ENCODE results near the gene IMPA2.

IMPA2 gene

DNA sequence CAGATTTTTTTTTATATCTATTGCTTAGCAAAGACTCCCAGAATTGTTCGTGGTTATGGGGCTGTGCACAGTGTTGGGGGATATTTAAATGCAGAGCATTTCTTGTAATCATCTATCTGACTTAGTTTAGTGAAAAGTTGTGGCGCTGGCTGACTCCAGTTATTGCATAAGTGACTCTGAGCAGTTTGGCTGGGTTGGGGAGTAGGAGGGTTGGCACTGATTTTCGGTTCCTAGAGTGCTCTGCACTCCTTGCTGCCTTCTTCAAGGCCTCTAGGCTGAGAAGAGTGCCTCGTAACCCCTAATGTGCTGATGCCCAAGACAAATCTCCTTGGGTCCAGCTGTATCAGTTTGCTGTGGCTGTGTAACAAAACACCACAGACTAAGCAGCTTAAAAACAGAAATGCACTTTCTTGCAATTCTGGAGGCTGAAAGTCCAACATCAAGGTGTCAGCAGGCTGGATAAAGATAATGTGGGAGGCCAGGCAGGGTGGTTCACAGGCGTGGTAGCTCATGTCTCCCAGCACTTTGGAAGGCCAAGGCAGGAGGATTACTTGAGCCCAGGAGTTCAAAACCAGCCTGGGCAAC is 6.5 kb upstream of the IMPA2 start:
- DNase-seq (ENCODE audit: low read depth) = no peak
- H3K4me3 ChIP-seq (ENCODE audit: control insufficient read depth, low read depth, low read length) = no peak overlapping the region
- no peak for TF ChIP-seq CTCF (IDR thresholded peaks at IDR 0.05; ENCODE audit: control insufficient read depth, insufficient read depth, low read depth, low read length, missing control alignments)

- no peak overlapping the region for H3K4me3 ChIP-seq (ENCODE audit: control insufficient read depth, low read depth, low read length)
- no peak for DNase-seq (ENCODE audit: low read depth)
- no peak for TF ChIP-seq CTCF (IDR thresholded peaks at IDR 0.05; ENCODE audit: control insufficient read depth, insufficient read depth, low read depth, low read length, missing control alignments)
Measured at GRCh38 chr18:11975723-11976122, 5.6 kb upstream of the IMPA2 start.

- TF ChIP-seq CTCF (IDR thresholded peaks at IDR 0.05; ENCODE audit: control insufficient read depth, insufficient read depth, low read depth, low read length, missing control alignments) = no peak
- no peak overlapping the region for H3K4me3 ChIP-seq (ENCODE audit: control insufficient read depth, low read depth, low read length)
- DNase-seq (ENCODE audit: low read depth) = no peak
Measured at GRCh38 chr18:11976315-11977152, 4.8 kb upstream of the IMPA2 start.

DNA sequence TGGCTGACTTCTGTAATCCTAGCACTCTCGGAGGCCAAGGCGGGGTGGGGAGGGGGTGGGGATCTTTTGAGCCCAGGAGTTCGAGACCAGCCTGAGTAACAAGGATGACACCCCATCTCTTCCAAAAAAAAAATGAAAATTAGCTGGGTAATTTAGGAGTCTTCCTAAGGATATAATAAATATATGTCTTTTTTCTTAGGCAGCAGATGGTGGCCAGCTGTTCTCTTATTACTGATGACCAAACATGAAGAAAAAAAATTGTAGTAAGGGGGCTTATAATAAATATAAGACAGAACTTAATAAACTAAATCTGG is 4.2 kb upstream of the IMPA2 start:
- DNase-seq (ENCODE audit: low read depth) = no peak
- no peak for TF ChIP-seq CTCF (IDR thresholded peaks at IDR 0.05; ENCODE audit: control insufficient read depth, insufficient read depth, low read depth, low read length, missing control alignments)
- no peak overlapping the region for H3K4me3 ChIP-seq (ENCODE audit: control insufficient read depth, low read depth, low read length)

- no peak overlapping the region for H3K4me3 ChIP-seq (ENCODE audit: control insufficient read depth, low read depth, low read length)
- TF ChIP-seq CTCF (IDR thresholded peaks at IDR 0.05; ENCODE audit: control insufficient read depth, insufficient read depth, low read depth, low read length, missing control alignments) = no peak
- DNase-seq (ENCODE audit: low read depth) = no peak
Measured at GRCh38 chr18:11978956-11979355, 2.4 kb upstream of the IMPA2 start.

- H3K4me3 ChIP-seq (ENCODE audit: control insufficient read depth, low read depth, low read length) = peak overlapping the region; percentile 52
- DNase-seq (ENCODE audit: low read depth) = no peak
- TF ChIP-seq CTCF (IDR thresholded peaks at IDR 0.05; ENCODE audit: control insufficient read depth, insufficient read depth, low read depth, low read length, missing control alignments) = no peak
Measured at GRCh38 chr18:11980163-11980493, 1.2 kb upstream of the IMPA2 start.
